NCI-H446 treated with DMSO at 0.1 percent for 48 hours (cell line): Measurements from ENCODE around the gene DYNLL1.
"Not testable (repeated sequence)": the region's sequence is repeated elsewhere in the genome, so short reads cannot be mapped to it uniquely, and the experiment has no call there.

ENCODE experiments used
- DNase-seq: peaks from one replicate; lab custom pipeline; 2025; lab: John Stamatoyannopoulos, UW

The DYNLL1 gene

GRCh38 chr12:120495731-120496412, at the start of gene DYNLL1:
Gene DYNLL1, plus strand, starts transcription at chr12:120496113. Its CDS starts 309 bp downstream, at chr12:120496422.
- peak; percentile 89 for DNase-seq

DNA sequence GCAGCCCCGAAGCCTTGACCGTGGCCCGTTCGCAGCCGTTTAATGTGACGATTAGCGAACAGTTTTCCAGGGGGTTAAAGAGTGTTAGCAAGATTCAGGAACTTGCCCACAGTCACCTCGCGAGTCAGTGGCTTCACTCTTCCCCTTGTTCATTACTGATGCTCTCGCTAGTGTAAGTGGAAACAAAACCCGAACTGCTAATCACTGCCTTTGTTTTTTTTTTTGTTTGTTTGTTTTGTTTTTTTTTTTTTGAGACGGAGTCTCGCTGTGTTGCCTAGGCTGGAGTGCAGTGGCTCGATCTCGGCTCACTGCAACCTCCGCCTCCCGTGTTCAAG, 49.1 kb upstream of the DYNLL1 start:
- DNase-seq: not testable (repeated sequence)

DNA sequence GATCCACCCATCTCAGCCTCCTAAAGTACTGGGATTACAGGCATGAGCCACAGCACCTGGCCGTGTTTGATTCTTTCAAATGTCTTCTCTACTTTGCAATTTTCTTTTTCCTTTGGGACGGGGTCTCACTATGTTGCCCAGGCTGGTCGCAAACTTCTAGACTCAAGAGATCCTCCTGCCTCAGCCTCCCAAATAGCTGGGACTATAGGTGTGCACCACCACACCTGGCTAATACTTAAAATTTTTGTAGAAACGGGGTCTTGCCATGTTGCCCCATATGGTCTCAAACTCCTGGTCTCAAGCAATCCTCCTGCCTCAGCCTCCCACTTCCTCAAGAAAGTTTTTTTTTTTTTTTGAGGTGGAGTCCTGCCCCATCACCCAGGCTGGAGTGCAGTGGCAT, 47.9 kb upstream of the DYNLL1 start:
- DNase-seq: no peak

GRCh38 chr12:120452524-120452923, 43.4 kb upstream of the DYNLL1 start:
- DNase-seq: not testable (repeated sequence)

DNA sequence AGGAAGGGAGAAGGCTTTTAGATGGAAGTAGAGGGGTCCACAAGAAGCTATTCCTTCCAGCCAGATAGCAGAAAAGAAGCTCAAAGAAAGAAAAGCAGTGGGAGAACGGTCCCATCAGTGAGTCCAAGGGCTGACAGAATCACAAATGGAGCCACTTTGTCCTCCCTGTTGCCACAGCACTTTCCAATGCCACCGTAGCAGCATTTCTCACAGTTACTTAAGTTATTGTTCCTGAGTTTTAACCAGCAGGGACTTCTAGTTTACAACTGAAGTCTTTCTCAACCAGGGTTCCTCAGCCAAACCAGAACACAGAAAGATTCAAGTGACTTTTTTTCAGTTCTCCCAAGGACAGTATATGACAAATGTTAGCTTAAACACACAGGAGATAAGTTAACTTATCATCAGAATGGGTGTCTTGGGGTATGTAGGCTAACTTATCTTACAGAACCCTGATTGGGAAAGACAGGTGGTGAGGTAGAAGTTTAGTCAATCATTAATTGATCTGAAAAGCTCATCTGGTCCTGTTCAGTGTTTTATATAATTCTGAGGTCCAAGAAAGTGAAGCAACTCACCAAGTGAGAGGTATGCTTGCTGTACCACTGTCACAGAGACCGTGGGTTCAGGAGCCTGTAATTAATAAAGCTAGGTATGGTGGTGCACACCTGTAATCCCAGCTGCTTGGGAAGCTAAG, 42.7 kb upstream of the DYNLL1 start:
- DNase-seq: no peak

GRCh38 chr12:120453977-120454376, 41.9 kb upstream of the DYNLL1 start:
- DNase-seq: no peak

DNA sequence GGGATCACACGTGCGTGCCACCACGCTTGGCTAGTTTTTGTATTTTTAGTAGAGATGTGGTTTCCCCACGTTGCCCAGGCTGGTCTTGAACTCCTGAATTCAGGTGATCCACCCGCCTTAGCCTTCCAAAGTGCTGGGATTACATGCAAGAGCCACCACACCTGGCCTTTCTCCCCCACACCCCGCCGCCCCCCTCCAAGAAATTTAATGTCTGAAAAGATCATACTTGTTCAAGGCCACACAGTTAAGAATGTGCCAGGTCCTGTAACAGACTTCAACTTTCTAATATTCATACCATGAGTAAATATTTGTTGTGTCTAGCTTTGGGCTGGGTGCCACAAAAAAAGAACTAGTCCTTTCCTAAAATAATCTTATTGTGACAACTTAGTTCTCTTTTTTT, 40.6 kb upstream of the DYNLL1 start:
- no peak for DNase-seq

- no peak for DNase-seq
Measured at GRCh38 chr12:120457133-120457532, 38.8 kb upstream of the DYNLL1 start.

- DNase-seq: no peak
Measured at GRCh38 chr12:120460157-120460556, 35.8 kb upstream of the DYNLL1 start.

DNA sequence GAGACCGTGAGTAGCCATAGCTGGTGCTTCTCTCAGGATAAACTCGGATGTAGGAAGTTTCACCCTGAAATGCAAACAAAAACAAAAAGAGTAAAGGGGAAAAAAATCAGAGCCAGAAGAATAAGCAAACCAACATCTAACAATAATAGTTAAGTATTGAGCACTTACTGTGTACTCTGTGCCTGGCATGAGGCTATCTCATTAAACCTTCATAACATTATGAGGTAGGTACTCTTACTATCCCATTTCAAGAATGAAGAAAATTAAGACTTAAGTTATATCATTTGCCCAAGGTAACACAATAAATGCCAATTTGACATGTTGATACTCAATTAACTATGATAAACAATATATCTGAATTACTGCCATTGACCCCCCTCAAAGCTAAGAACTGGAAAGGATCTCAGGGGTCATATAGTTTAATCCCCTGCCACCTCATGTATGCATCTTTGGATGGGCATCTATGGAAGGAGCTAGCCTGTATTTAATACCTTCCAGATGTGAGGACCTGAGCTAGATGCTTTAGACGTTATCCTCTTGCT, 33.7 kb upstream of the DYNLL1 start:
- no peak for DNase-seq

DNA sequence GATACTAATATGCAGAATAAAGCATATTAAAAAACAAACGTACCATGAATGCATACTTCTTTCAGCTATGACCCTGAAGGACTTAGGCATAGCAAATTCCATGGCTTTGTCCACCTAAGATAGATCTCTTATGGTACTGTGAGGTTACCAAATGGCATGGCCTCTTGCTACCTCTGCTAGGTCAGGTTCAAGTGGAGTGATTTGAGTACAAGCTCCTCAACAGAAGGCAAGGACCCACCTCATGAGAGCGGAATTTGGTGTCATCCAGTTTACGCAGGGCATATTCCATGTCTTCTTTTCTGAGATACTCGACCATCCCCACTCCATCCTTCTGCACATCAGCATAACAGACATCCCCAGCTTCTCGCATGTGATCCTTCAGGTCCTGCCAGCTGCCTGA, 32.2 kb upstream of the DYNLL1 start:
- no peak for DNase-seq

DNA sequence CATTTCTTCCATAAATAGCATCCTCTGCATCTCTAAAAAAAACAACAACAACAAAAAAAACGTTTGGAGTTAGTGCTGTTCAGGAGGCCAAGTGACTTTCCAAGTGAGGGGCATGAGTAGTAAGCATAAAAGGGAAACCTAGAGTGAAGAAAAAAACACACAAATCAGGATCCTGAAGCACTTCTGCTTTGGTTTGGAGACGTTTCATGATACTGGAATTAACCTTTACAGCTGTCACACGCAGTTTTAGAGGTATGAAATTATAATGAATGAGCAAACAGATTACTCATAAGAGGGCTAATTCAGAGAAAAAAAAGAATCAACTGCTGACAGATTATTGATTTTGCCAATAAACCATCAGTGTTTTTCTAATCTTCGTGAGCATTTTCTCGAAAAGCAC, 30.2 kb upstream of the DYNLL1 start:
- DNase-seq: no peak

DNA sequence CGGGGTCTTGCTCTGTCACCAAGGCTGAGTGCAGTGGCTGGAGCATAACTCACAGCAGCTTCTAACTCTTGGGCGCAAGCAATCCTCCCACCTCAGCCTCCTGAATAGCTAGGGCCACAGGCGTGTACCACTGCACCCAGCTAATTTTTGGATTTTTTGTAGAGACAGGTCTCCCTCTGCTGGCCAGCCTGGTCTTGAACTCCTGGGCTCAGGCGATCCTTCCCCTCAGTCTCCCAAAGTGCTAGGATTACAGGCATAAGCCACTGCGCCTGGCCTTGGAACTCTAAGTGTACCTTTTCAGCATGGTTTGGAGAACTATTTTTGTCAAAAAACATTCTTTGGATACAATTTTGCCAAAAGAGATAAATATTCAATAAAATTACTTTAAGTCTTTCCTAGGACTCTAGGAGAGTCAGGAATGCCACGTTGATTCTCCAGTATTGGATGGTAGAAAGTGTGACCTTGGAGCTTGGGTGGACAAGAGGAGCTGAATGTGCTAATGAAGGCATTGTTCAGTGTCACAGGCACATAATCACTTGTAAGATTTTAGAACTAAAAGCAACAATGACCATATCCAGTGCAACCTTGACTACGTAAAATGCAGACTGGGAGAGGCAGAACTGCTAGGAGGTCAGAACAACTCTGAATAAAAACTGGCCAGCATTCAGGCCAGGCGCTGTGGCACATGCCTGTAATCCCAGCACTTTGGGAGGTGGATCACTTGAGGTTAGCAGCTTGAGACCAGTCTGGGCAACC, 29.2 kb upstream of the DYNLL1 start:
- no peak for DNase-seq

GRCh38 chr12:120467439-120467838, 28.5 kb upstream of the DYNLL1 start:
- no peak for DNase-seq

DNA sequence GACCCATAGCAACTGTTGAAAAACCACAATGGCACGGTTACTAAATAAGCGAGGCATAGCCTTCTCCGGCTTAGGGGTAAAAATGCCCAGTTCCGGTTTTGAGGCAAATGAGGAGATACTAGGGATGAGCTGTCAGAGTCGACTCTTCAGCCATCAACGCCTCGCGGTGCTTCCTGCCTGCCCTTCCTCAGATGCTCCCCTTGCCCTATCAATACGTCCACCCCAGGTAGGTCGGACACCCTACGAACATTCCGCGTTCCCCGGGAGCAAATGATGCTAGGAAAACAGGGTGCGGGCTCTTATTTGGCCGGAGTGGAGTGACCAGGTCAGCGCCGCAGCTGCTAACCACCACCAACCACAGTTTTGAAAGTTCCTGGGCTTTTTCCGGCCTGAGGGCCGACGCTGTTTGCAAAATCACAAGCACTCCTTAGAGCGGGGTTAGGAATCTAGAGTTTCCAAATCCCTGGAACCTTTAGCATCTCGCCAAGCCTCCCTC, 27.5 kb upstream of the DYNLL1 start:
- no peak for DNase-seq

GRCh38 chr12:120468821-120469449, 27.0 kb upstream of the DYNLL1 start:
- no peak for DNase-seq

GRCh38 chr12:120469450-120470149, 26.3 kb upstream of the DYNLL1 start, which contains the start of gene SRSF9:
Gene SRSF9, minus strand, starts transcription at chr12:120469748. Its CDS starts 139 bp downstream, at chr12:120469609.
- peak; percentile 90 for DNase-seq

GRCh38 chr12:120470150-120470784, 25.6 kb upstream of the DYNLL1 start:
- no peak for DNase-seq

DNA sequence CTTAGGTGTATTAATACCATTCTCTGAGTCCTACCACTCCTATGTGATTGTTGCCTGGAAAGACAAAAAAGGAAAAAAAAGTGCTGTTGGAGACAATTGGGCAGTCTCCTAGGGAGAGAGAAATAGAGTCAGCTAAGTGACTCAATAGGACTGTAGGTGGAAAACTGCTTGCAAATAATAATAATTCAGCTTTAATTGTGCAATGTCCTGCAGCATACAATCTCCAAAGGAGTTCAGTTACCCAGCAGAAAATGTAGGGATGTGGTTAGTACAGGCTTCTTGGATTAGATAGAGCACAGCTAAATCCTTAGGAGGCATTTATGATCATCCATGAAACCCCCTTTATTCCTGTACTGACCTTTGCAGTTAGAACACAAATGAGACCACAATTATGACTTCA, 23.4 kb upstream of the DYNLL1 start:
- DNase-seq: no peak

DNA sequence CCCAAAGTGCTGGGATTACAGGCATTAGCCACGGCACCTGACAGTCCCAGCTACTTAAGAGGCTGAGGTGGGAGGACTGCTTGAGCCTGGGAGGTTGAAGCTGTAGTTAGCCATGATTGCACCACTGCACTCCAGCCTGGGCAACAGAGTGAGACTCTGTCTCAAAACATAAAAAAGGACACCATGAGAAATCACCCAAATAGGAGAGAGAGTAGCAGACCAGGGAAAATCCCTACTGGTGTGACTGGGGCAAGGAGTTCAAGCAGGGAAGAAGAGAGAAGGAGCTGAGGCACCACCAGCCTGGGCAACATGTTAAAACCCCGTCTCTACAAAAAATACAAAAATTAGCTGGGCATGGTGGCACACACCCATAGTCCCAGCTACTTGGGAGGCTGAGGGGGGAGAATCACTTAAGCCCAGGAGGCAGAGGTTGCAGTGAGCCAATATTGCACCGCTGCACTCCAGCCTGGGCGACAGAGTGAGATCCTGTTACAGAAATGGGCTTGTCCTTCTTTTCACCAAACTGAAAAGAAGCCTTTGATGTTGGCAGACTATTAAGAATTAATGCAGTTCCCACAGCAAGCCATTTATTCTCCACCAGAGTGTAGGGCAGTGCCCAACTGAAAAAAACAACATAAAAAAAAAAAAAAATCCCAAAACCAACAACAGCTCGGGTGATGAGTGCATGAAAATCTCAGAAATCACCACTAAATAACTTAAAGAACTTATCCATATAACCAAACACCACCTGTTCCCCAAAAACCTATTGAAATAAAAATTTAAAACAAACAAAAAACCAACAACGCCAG, 21.9 kb upstream of the DYNLL1 start:
- DNase-seq: no peak
